ENCODE results near the gene NEUROD4.
A peak's percentile ranks its signal among the peaks of the same experiment; 100 is the strongest.

NEUROD4 gene

GRCh38 chr12:55058776-55059175 is 39.0 kb downstream of the NEUROD4 start:
- no peak for DNase-seq (ENCODE audit: low read depth)

- DNase-seq (ENCODE audit: low read depth): no peak
Measured at GRCh38 chr12:55060470-55060869, 40.7 kb downstream of the NEUROD4 start.

GRCh38 chr12:55061024-55061423 is 41.2 kb downstream of the NEUROD4 start:
- DNase-seq (ENCODE audit: low read depth): no peak

- DNase-seq (ENCODE audit: low read depth): no peak
Measured at GRCh38 chr12:55063291-55063690, 43.5 kb downstream of the NEUROD4 start.

GRCh38 chr12:55065535-55065934 is 45.8 kb downstream of the NEUROD4 start:
- no peak for DNase-seq (ENCODE audit: low read depth)

- DNase-seq (ENCODE audit: low read depth): no peak
Measured at GRCh38 chr12:55067701-55068100, 47.9 kb downstream of the NEUROD4 start.

GRCh38 chr12:55068416-55069010 is 48.7 kb downstream of the NEUROD4 start:
- peak; percentile 60 for DNase-seq (ENCODE audit: low read depth)

- DNase-seq (ENCODE audit: low read depth): peak; percentile 13
Measured at GRCh38 chr12:55072083-55072482, 52.3 kb downstream of the NEUROD4 start.

- peak; percentile 65 for DNase-seq (ENCODE audit: low read depth)
Measured at GRCh38 chr12:55073043-55074022, 53.6 kb downstream of the NEUROD4 start.

GRCh38 chr12:55074806-55075205 is 55.0 kb downstream of the NEUROD4 start:
- no peak for DNase-seq (ENCODE audit: low read depth)

Measured in iris pigment epithelial cell (primary cell).